GM19099 (cell line): Measurements from ENCODE around the gene IGFL2.

ENCODE experiments used
- POLR2A ChIP-seq: IDR thresholded peaks from 3 replicates; pipeline ENCODE4 v1.6.1; 2011; ENCODE audit warnings: low read depth; ENCODE audit not compliant: insufficient read length; ENCODE audit errors: extremely low read depth

The IGFL2 gene

DNA sequence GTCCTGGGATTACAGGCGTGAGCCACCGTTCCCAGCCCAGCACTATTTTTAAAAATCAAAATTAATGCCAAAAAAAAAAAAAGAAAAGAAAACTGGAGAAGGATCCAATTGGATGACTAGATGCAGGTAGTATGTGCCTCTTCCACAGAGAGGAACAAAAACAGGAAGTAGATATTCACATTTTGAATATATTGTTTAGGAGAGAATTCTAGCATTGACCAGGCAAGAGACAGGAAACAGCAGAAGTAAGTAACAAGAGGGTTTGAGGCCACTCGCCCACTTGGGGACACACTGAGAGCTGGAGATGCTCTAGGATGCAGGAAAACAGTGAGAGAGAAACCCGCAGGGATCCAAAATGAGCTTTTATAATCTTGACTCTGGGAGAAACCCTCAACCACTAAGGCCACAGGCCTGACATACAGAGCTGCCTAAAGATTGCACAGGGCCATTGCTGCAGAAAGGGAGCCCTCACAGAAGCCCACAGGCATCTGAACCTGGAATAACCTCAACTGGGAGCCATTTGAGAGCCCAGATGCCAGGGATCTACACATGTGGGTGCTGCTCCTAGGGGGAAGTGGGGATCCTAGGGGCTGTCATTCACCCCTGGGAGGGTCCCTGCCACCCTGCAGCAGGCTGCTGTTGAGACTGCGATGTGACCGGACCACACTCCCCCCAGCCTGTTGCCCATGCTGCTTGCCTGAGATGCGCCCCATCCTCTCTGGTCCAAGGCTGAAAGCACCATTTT is 28.2 kb downstream of the IGFL2 start:
- TF ChIP-seq POLR2A: no peak

DNA sequence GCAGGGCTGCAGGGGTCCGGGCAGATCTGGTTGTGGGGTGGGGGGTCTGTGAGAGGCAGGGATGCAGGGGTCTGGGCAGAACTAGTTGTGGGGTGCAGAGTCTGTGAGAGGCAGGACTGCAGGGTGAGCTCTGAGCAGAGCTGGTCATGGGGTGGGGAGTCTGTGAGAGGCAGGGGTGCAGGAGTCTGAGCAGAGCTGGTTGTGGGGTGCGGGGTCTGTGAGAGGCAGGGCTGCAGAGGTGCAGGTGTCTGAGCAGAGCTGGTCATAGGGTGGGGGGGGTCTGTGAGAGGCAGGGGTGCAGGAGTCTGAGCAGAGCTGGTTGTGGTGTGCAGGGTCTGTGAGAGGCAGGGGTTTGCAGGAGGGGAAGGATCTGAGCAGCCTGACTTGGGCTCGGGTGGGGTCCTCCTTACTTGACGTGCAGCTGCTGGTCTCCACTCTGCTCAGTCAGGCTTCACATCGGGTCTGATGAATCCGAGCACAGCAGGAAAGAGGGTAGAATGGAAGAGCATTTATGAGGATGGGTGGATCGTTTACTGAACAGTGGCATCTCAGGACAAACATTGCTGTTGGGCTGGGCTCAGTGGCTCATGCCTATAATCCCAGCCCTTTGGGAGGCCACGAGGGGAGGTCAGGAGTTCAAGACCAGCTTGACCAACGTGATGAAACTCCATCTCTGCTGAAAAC is 31.2 kb downstream of the IGFL2 start:
- TF ChIP-seq POLR2A: no peak

GRCh38 chr19:46180701-46181387 is 32.8 kb downstream of the IGFL2 start:
- TF ChIP-seq POLR2A: no peak

- TF ChIP-seq POLR2A: no peak
Observed at GRCh38 chr19:46181388-46181779, 33.3 kb downstream of the IGFL2 start.

- no peak for TF ChIP-seq POLR2A
Observed at GRCh38 chr19:46182476-46182875, 34.4 kb downstream of the IGFL2 start.

DNA sequence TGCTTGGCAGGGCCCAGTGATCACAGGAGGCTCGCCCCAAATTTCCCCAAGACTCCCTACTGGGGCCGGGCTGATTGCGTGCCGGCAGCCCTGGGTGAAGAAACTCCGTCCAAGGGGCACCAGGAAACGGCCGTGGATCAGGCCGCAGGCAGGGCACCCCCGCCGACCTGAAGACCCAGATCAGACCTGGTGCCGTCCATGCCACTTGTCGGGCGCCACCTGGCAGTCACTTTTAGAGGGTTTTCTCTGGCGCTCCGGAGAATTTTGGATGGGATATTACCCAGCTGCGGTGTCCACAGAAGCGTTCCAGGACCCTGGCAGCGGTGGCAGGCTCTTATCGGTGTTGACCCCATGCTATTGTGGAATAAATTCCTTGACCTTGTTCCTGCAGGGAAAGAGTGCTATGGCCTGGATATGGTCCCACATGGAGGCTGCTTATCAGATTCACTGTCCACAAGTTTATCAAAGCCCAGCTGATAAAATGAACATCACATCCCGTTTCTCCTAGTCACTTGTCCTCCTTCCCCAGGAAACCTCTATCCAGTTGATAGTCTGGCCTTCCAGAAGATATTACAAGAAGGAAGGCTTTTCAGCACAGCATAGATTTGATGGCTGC is 38.2 kb downstream of the IGFL2 start:
- TF ChIP-seq POLR2A: no peak

DNA sequence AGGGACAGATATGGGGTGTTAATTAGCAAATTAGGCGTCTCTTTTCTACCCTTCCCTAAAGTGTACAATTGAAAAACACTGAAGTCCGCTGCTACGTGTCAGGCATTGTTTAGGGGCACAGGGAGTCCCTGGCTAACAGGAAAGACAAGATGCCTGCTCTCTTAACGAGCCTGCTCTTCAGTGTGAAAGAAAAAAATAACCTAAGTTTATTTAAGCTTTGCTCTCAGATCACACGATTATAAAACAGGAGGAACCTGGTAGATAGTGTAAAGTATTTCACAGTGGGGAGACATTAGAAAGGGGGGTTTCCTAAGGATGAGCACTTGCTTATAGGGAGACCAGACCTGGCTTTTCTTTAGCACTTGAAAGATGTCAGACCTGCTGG is 38.7 kb downstream of the IGFL2 start:
- no peak for TF ChIP-seq POLR2A

- TF ChIP-seq POLR2A: no peak
Observed at GRCh38 chr19:46189971-46190888, 42.2 kb downstream of the IGFL2 start.

- TF ChIP-seq POLR2A: no peak
Observed at GRCh38 chr19:46191356-46191755, 43.3 kb downstream of the IGFL2 start.

GRCh38 chr19:46191972-46192371 is 43.9 kb downstream of the IGFL2 start:
- TF ChIP-seq POLR2A: no peak

DNA sequence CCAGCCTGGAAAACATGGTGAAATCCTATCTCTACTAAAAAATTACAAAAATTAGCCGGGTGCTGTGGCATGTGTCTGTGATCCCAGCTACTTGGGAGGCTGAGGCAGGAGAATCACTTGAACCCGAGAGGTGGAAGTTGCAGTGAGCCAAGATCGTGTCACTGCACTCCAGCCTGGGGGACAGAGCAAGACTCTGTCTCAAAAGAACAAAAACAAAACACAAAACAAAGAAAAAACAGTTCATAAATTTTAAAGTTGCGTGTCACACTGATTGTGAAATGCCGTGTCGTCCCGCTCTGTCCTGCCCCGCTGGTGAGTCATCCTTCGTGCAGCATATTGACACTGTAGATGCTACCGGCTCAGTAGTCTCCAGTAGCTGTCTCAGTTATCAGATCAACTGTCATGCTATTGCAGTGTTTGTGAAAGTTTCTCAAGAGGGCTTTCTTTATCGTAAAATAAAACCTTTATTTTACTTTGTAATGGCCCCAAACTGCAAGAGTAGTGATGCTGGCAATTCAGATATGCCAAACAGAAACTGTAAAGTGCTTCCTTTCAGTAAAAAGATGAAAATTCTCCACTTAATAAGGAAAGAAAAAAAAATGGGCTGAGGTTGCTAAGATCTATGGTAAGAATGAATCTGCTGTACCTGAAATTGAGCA is 45.1 kb downstream of the IGFL2 start:
- TF ChIP-seq POLR2A: no peak

DNA sequence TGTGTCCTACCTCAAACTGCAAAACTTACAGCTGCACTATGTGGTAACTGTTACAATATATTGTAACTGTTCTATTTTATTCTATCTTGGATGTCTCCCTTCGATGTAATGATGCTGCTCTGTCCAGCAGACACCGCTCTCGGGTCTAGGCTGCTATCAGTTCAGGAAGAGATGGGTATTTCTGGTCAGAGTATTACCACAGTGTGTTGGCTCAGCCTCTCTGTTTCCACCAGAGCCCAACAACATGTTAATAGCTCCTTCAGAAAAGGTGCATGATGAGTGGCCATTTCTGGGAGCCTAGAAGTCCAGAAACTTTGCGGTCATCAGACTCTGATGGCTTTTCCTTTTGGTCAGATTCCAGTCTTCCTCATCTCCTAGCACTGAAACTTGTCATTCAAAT is 45.6 kb downstream of the IGFL2 start:
- no peak for TF ChIP-seq POLR2A

GRCh38 chr19:46195104-46195503 is 47.1 kb downstream of the IGFL2 start:
- no peak for TF ChIP-seq POLR2A
